ENCODE results near the gene NIPAL3. TPM values are rescaled to one million over a fixed set of nuclear protein-coding genes. Genes with fewer than 3 reads are reported as not detected.

The NIPAL3 gene
- total RNA-seq (2022; extraction: Qiagen RNA extraction): 5.5 to 8.4 TPM (median 7.3 TPM) in 5 replicates

GRCh38 chr1:24415334-24415909 is at the start of gene NIPAL3:
Gene NIPAL3, plus strand, starts transcription at chr1:24415802. Its CDS starts 3,746 bp downstream, at chr1:24419548.

GRCh38 chr1:24413350-24414163 is 2.0 kb upstream of the NIPAL3 start, which contains the start of gene STPG1:
Gene STPG1, minus strand, starts transcription at chr1:24413782. Its CDS starts 12,394 bp downstream, at chr1:24401388.

GRCh38 chr1:24502709-24503058 is 87.1 kb downstream of the NIPAL3 start, which contains the start of gene RCAN3:
Gene RCAN3, plus strand, starts transcription at chr1:24502836. Its CDS starts 11,537 bp downstream, at chr1:24514373.

Other genes with a start within 250 kb of the NIPAL3 start
- gene IFNLR1, start 228.5 kb upstream of the NIPAL3 start, total RNA-seq (2022; extraction: Qiagen RNA extraction): 0.85 to 1.4 TPM (median 1.1 TPM) in 5 replicates
- gene GRHL3, start 96.4 kb upstream of the NIPAL3 start, total RNA-seq (2022; extraction: Qiagen RNA extraction): 0.68 to 0.77 TPM (median 0.73 TPM) in 5 replicates
- gene STPG1, start 2.0 kb upstream of the NIPAL3 start, total RNA-seq (2022; extraction: Qiagen RNA extraction): 6.6 to 7.4 TPM (median 6.8 TPM) in 5 replicates
- gene RCAN3, start 87.0 kb downstream of the NIPAL3 start, total RNA-seq (2022; extraction: Qiagen RNA extraction): 11.3 to 15.8 TPM (median 14.1 TPM) in 5 replicates
- 0.03 to 0.07 TPM (median 0.04 TPM) in 4 of 5 replicates, not detected in the other for gene NCMAP, start 140.3 kb downstream of the NIPAL3 start, total RNA-seq (2022; extraction: Qiagen RNA extraction)
- gene SRRM1, start 227.5 kb downstream of the NIPAL3 start, total RNA-seq (2022; extraction: Qiagen RNA extraction): 37.8 to 57.8 TPM (median 40.3 TPM) in 5 replicates

All from A549 treated with Mapracorat at 1 μM for 4 hours (cell line).